IMR-90 (cell line): ENCODE measurements around the gene KCNJ2. TPM values are rescaled to one million over a fixed set of nuclear protein-coding genes. Genes with fewer than 3 reads are reported as not detected.
A peak's percentile ranks its signal among the peaks of the same experiment; 100 is the strongest.

Experiments
- ATAC-seq: fragments of 200-7000 bp; cut with Tn5 transposase; 2 replicates; pipeline ENCODE4 v1.9.1; 2020; ENCODE audit warnings: low read depth, mild to moderate bottlenecking, moderate library complexity
- BruUV-seq: library from RNA; stranded (reverse); fragments of 400-500 nt; replicated peaks from 2 replicates; lab custom pipeline; 2021; lab: Mats Ljungman, UMichigan
- CTCF ChIA-PET: fragments of 300-600 bp; formaldehyde crosslinking; extraction: SDS; loops from one replicate; lab custom pipeline; 2021; ENCODE audit warnings: antibody characterized with exemption; lab: Yijun Ruan, JAX
- POLR2A ChIA-PET: fragments of 300-600 bp; sonication (Branson Sonifier 250); formaldehyde crosslinking; loops from one replicate; lab custom pipeline; 2022; ENCODE audit warnings: antibody characterized with exemption; ENCODE audit not compliant: unreplicated experiment; lab: Charles Lee
- DNase-seq: peaks from one replicate; pipeline ENCODE4 v3.0.0; 2013
- H2AFZ ChIP-seq: replicated peaks from 2 replicates; pipeline ENCODE3; 2013; ENCODE audit warnings: low read length, mild to moderate bottlenecking; ENCODE audit not compliant: poor library complexity
- H2AK5ac ChIP-seq: 2 replicates; pipeline ENCODE4 v1.6.1; 2013; ENCODE audit warnings: low read depth, low read length, inconsistent platforms
- H2AK9ac ChIP-seq: replicated peaks from 2 replicates; pipeline ENCODE3; 2013; ENCODE audit warnings: mild to moderate bottlenecking, low read depth, low read length, moderate library complexity; ENCODE audit not compliant: poor library complexity
- H2BK120ac ChIP-seq: 2 replicates; pipeline ENCODE4 v1.6.1; 2013; ENCODE audit warnings: low read depth, low read length, inconsistent platforms
- H2BK15ac ChIP-seq: 3 replicates; pipeline ENCODE4 v1.6.1; 2013; ENCODE audit warnings: low read depth, low read length, inconsistent platforms
- H2BK20ac ChIP-seq: 2 replicates; pipeline ENCODE4 v1.6.1; 2013; ENCODE audit warnings: low read depth, mild to moderate bottlenecking, inconsistent platforms, low read length, moderate library complexity
- H2BK5ac ChIP-seq: 2 replicates; pipeline ENCODE4 v1.6.1; 2013; ENCODE audit warnings: mild to moderate bottlenecking, low read depth, low read length, inconsistent platforms; ENCODE audit not compliant: poor library complexity, severe bottlenecking
- H3K14ac ChIP-seq: replicated peaks from 2 replicates; pipeline ENCODE4 v1.6.1; 2013; ENCODE audit warnings: low read depth, low read length, inconsistent platforms
- H3K18ac ChIP-seq: 2 replicates; pipeline ENCODE4 v1.6.1; 2013; ENCODE audit warnings: low read depth, low read length, control low read depth
- H3K23ac ChIP-seq: 2 replicates; pipeline ENCODE4 v1.6.1; 2013; ENCODE audit warnings: low read depth, low read length, inconsistent platforms
- H3K27ac ChIP-seq: 2 replicates; pipeline ENCODE4 v1.5.1; 2013; ENCODE audit warnings: mild to moderate bottlenecking, control low read depth, low read length; ENCODE audit not compliant: insufficient read depth
- H3K27me3 ChIP-seq: 2 replicates; pipeline ENCODE4 v1.6.1; 2013; ENCODE audit warnings: low read length; ENCODE audit not compliant: control insufficient read depth, insufficient read depth
- H3K36me3 ChIP-seq: 2 replicates; pipeline ENCODE4 v1.6.1; 2013; ENCODE audit warnings: low read length, mixed read lengths; ENCODE audit not compliant: control insufficient read depth, insufficient read depth
- H3K4ac ChIP-seq: 2 replicates; pipeline ENCODE4 v1.6.1; 2013; ENCODE audit warnings: low read depth, low read length, inconsistent platforms
- H3K4me1 ChIP-seq: 2 replicates; pipeline ENCODE4 v1.6.1; 2013; ENCODE audit warnings: low read length, mixed read lengths; ENCODE audit not compliant: control insufficient read depth, insufficient read depth
- H3K4me2 ChIP-seq: 2 replicates; pipeline ENCODE4 v1.6.1; 2013; ENCODE audit warnings: low read depth, mild to moderate bottlenecking, control low read depth, low read length, moderate library complexity
- H3K4me3 ChIP-seq: 2 replicates; pipeline ENCODE4 v1.5.1; 2013; ENCODE audit warnings: low read depth, mild to moderate bottlenecking, control low read depth, low read length, moderate library complexity; ENCODE audit not compliant: insufficient read depth
- H3K56ac ChIP-seq: 2 replicates; pipeline ENCODE4 v1.6.1; 2013; ENCODE audit warnings: low read length, inconsistent platforms; ENCODE audit not compliant: insufficient read depth; ENCODE audit errors: extremely low read depth
- H3K79me1 ChIP-seq, 2 experiments: 2 replicates each; pipeline ENCODE4 v1.6.1; 2013; ENCODE audit warnings: low read length in 2 of 2, inconsistent platforms in 1 of 2, low read depth in 1 of 2
- H3K9ac ChIP-seq: 2 replicates; pipeline ENCODE4 v1.6.1; 2013; ENCODE audit warnings: low read depth, low read length, control low read depth
- H3K9me1 ChIP-seq: 2 replicates; pipeline ENCODE4 v1.6.1; 2013; ENCODE audit warnings: low read length, inconsistent platforms; ENCODE audit not compliant: insufficient read depth
- H3K9me3 ChIP-seq: 2 replicates; pipeline ENCODE4 v1.6.1; 2013; ENCODE audit warnings: low read length; ENCODE audit not compliant: control insufficient read depth, insufficient read depth
- H4K20me1 ChIP-seq: 2 replicates; pipeline ENCODE4 v1.6.1; 2013; ENCODE audit warnings: low read length, inconsistent platforms; ENCODE audit not compliant: insufficient read depth
- H4K5ac ChIP-seq: 2 replicates; pipeline ENCODE4 v1.6.1; 2013; ENCODE audit warnings: mild to moderate bottlenecking, low read depth, low read length, control low read depth
- H4K8ac ChIP-seq, 2 experiments: 2 replicates each; pipeline ENCODE4 v1.6.1; 2013; ENCODE audit warnings: low read depth in 2 of 2, low read length in 2 of 2, control low read depth in 1 of 2, inconsistent platforms in 1 of 2
- H4K91ac ChIP-seq: 2 replicates; pipeline ENCODE4 v1.6.1; 2013; ENCODE audit warnings: low read depth, low read length, inconsistent platforms; ENCODE audit not compliant: insufficient read depth
- BHLHE40 ChIP-seq: fragments of 150-350 bp; IDR thresholded peaks from 2 replicates; pipeline ENCODE4 v1.6.1; 2016; ENCODE audit warnings: mild to moderate bottlenecking, low read depth, low read length
- CEBPB ChIP-seq: IDR thresholded peaks from 2 replicates; pipeline ENCODE4 v1.6.1; 2012; ENCODE audit warnings: low read depth, low read length, improper control_type of control experiment
- ELK1 ChIP-seq: fragments of 150-350 bp; IDR thresholded peaks from 2 replicates; pipeline ENCODE4 v1.6.1; 2016; ENCODE audit warnings: low read depth, mild to moderate bottlenecking, low read length, moderate library complexity, borderline replicate concordance
- FOS ChIP-seq: fragments of 150-350 bp; IDR thresholded peaks from 2 replicates; pipeline ENCODE4 v1.6.1; 2016; ENCODE audit warnings: low read depth, low read length
- MXI1 ChIP-seq: IDR thresholded peaks from 2 replicates; pipeline ENCODE4 v1.6.1; 2012; ENCODE audit warnings: low read depth, mild to moderate bottlenecking, low read length, moderate library complexity, borderline replicate concordance
- NFE2L2 ChIP-seq: fragments of 150-350 bp; IDR thresholded peaks from 2 replicates; pipeline ENCODE4 v1.6.1; 2016; ENCODE audit warnings: low read depth, mild to moderate bottlenecking, low read length
- WGBS, 2 experiments: methylation state at CpG; one replicate each; pipeline versions ENCODE4 v1.1.5 to v1.1.7; 2013; ENCODE audit warnings: missing lambda C conversion rate in 2 of 2; ENCODE audit not compliant: insufficient read length in 1 of 2; ENCODE audit errors: extremely low coverage in 2 of 2; 5-methylcytosine and 5-hydroxymethylcytosine counted together
- dilution Hi-C: fragments of 300-500 bp; cut with HindIII; formaldehyde crosslinking; loops from one replicate; pipeline ENCODE4 v1.14.3; 2018; ENCODE audit warnings: low sequenced_read_pairs; ENCODE audit not compliant: unreplicated experiment
- in situ Hi-C: fragments of 300-500 bp; cut with MboI; formaldehyde crosslinking; loops from 3 replicates; pipeline ENCODE4 v1.14.3; 2019; ENCODE audit warnings: low sequenced_read_pairs, inconsistent platforms, mixed read lengths
- intact Hi-C: fragments of 100-400 bp; cut with micrococcal nuclease; formaldehyde crosslinking; loops from 2 replicates; pipeline ENCODE4 v1.10.0; 2022
- polyA plus RNA-seq, 3 experiments: library from polyadenylated mRNA; depleted of rRNA; stranded (reverse); fragments of >200 nt; gene quantifications; 2 replicates each; pipeline ENCODE4 v1.2.3, GENCODE V29; 2012; ENCODE audit warnings: low replicate concordance in 1 of 3
- total RNA-seq: library from RNA; depleted of rRNA; stranded (reverse); fragments of >200 nt; gene quantifications from 2 replicates; pipeline ENCODE4 v1.2.3, GENCODE V29; 2012
- TF ChIP-seq, protein P1 (sequence below): conservative IDR thresholded peaks from 2 replicates; pipeline ENCODE4 v1.5.1; 2012; ENCODE audit warnings: mild to moderate bottlenecking, low read depth, low read length, improper control_type of control experiment

KCNJ2 gene
- total and polyA plus RNA-seq, 2 of the 4 experiments (the other 2 are of a cell fraction), result 0.55 to 8.6 TPM

DNA sequence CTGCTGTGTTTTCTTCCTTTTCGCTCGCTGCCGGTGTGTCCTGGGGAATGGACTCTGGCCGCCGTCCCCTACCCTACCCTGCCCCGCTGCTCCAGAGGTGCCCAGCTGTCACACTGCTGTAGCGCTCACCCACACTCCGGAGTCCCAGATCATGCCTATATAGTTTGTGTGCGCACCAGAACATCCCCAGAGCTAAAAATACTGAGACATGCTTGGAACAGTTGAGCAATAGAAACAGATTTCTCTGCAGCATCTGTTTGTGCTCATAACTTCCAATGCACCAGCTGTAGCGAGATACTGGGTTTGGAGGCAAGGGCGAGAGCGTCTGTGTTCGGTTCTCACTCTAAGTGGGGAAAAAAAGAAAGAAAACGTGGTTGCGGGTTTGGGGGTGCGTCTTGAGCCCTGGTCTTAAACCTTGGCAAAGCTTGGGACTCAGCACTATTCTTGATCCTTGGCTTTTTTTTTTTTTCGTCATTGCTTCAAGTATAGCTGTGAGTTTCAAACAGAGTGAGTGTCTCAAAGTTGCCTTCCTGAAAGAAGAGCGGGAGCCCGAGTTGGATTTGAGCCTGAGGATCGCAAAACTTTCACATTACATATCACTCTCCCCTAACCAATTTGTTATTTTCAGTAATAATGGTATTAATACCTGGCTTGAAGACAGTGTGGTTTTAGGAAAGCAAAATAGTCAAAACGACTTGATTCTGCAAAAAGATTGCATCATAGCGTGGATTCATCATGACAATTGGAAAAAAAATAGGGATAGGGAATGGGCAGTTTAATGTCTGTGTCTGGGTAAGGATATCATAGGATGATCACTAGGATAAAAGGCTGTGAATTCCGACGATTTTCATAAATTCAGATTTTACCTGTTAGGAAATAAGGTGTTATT, 621 bp downstream of the KCNJ2 start:
- peak overlapping the region; percentile 82 for H3K9ac ChIP-seq
- no peak overlapping the region; the same call in 1 of the 2 replicates for H3K18ac ChIP-seq
- H3K14ac ChIP-seq, result peak overlapping the region; percentile 20; the same call in 1 of the 2 replicates
- intact Hi-C loops, result loop anchor here (2.0 to 10.0 kb wide), 6 partner anchors 237 to 843 kb away; partner anchors contain the start of gene ABCA5
- H3K79me1 ChIP-seq, result no peaks in the 10 kb centered on the region
- H3K4me3 ChIP-seq, result peak overlapping the region; percentile 73
- H4K8ac ChIP-seq, result no peak overlapping the region
- TF ChIP-seq, protein P1, sequence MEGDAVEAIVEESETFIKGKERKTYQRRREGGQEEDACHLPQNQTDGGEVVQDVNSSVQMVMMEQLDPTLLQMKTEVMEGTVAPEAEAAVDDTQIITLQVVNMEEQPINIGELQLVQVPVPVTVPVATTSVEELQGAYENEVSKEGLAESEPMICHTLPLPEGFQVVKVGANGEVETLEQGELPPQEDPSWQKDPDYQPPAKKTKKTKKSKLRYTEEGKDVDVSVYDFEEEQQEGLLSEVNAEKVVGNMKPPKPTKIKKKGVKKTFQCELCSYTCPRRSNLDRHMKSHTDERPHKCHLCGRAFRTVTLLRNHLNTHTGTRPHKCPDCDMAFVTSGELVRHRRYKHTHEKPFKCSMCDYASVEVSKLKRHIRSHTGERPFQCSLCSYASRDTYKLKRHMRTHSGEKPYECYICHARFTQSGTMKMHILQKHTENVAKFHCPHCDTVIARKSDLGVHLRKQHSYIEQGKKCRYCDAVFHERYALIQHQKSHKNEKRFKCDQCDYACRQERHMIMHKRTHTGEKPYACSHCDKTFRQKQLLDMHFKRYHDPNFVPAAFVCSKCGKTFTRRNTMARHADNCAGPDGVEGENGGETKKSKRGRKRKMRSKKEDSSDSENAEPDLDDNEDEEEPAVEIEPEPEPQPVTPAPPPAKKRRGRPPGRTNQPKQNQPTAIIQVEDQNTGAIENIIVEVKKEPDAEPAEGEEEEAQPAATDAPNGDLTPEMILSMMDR, result no peak
- TF ChIP-seq FOS (no peak), ELK1 (no peak), CEBPB (peak; percentile 90), MXI1 (no peak), BHLHE40 (no peak), NFE2L2 (no peak)
- ChIA-PET CTCF (interaction anchor here (0.6 to 0.8 kb wide), 3 partner anchors 563 to 1644 kb away, joined by 3 to 6 read pairs (median 4); no protein-coding TSS in a partner anchor), POLR2A (interaction anchor here (1.7 kb wide), 1 partner anchor 563 kb away, joined by 4 read pairs; no protein-coding TSS in a partner anchor)
- in situ Hi-C loops, result loop anchor here (10.0 kb wide), 1 partner anchor 385 kb away; no protein-coding TSS in a partner anchor
- H2BK120ac ChIP-seq, result no peak overlapping the region
- peak overlapping the region; percentile 84 for H3K4me2 ChIP-seq
- H4K91ac ChIP-seq, result no peak overlapping the region
- H3K9me1 ChIP-seq, result no peaks in the 10 kb centered on the region
- ATAC-seq (peak; percentile 28), DNase-seq (peak; percentile 55)
- no peaks in the 10 kb centered on the region for H3K4me1 ChIP-seq
- no peak overlapping the region for H2BK20ac ChIP-seq
- no peak overlapping the region for H2BK15ac ChIP-seq
- H3K23ac ChIP-seq, result no peak overlapping the region; the same call in 1 of the 2 replicates
- H4K20me1 ChIP-seq, result no peaks in the 10 kb centered on the region
- peaks cover under 1% of the 10 kb centered on the region; the same call in 1 of the 2 replicates for H3K9me3 ChIP-seq
- H3K56ac ChIP-seq, result no peak overlapping the region
- BruUV-seq, result TSS peak; percentile 77
- H3K27me3 ChIP-seq, result no peaks in the 10 kb centered on the region
- peaks cover 2% of the 10 kb centered on the region; the same call in 1 of the 2 replicates for H3K36me3 ChIP-seq
- dilution Hi-C loops, result no loop called here
- no peak overlapping the region for H3K4ac ChIP-seq
- peak overlapping the region; percentile 75 for H3K27ac ChIP-seq
- H2AK9ac ChIP-seq, result no peak overlapping the region
- H2BK5ac ChIP-seq, result no peak overlapping the region
- no peak overlapping the region for H4K5ac ChIP-seq
- H2AK5ac ChIP-seq, result no peak overlapping the region
- peak overlapping the region; percentile 86 for H2AFZ ChIP-seq
- no CpG with 5 or more reads among the region's 24 CpGs for WGBS, 2 experiments
